ENCODE measurements around the gene METTL13. TPM values are rescaled to one million over a fixed set of nuclear protein-coding genes. Genes with fewer than 3 reads are reported as not detected.

Gene METTL13
- total RNA-seq, 4 donors from 2014 or later = 14.1 to 30.4 (median 15.7) TPM

DNA sequence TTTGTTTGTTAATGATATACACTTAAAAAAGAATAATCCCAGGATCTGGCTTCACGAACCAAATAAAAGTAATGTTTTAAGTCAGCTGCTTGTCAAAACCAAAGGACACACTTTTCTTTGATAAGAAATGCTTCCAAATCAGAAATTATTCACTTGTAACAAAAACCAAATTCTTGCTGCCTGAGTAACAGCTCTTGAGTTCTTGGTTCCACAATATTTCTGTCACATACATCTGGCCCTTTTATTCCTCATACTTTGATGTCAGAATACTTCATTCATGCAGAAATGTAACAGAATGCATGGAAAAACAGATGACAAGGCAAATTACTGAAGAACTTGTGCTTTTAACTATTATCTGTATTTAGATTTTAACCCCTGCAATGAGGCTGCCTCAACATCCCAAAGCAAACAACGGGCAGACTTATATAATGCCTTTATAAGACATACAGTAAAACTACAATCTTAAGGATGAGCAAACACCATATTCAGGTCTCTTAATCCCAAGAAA is 41.0 kb upstream of the METTL13 start:
- H3K27me3 ChIP-seq = no peaks in the 10 kb centered on the region
- peaks cover 0 to 32% of the 10 kb centered on the region in 2 donors for H3K36me3 ChIP-seq
- H3K27ac ChIP-seq = peak overlapping the region in 2 of 4 donors; percentile 96 to 97
- no peaks in the 10 kb centered on the region for H3K9me3 ChIP-seq
- peaks cover 6 to 43% (median 7%) of the 10 kb centered on the region in 3 donors for H3K4me1 ChIP-seq
- TF ChIP-seq, protein P1, sequence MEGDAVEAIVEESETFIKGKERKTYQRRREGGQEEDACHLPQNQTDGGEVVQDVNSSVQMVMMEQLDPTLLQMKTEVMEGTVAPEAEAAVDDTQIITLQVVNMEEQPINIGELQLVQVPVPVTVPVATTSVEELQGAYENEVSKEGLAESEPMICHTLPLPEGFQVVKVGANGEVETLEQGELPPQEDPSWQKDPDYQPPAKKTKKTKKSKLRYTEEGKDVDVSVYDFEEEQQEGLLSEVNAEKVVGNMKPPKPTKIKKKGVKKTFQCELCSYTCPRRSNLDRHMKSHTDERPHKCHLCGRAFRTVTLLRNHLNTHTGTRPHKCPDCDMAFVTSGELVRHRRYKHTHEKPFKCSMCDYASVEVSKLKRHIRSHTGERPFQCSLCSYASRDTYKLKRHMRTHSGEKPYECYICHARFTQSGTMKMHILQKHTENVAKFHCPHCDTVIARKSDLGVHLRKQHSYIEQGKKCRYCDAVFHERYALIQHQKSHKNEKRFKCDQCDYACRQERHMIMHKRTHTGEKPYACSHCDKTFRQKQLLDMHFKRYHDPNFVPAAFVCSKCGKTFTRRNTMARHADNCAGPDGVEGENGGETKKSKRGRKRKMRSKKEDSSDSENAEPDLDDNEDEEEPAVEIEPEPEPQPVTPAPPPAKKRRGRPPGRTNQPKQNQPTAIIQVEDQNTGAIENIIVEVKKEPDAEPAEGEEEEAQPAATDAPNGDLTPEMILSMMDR (IDR thresholded peaks at IDR 0.05) = no peak
- no peak for TF ChIP-seq POLR2AphosphoS5 (IDR thresholded peaks at IDR 0.05)
- no peak for TF ChIP-seq EP300 (IDR thresholded peaks at IDR 0.05)
- WGBS, 2 donors (ENCODE audit: low coverage in 1 of 2) = 55 to 66% methylated on average over 2 of the region's 2 CpGs
- peak overlapping the region; percentile 73 to 82 for H3K4me3 ChIP-seq
- no peak for ATAC-seq

DNA sequence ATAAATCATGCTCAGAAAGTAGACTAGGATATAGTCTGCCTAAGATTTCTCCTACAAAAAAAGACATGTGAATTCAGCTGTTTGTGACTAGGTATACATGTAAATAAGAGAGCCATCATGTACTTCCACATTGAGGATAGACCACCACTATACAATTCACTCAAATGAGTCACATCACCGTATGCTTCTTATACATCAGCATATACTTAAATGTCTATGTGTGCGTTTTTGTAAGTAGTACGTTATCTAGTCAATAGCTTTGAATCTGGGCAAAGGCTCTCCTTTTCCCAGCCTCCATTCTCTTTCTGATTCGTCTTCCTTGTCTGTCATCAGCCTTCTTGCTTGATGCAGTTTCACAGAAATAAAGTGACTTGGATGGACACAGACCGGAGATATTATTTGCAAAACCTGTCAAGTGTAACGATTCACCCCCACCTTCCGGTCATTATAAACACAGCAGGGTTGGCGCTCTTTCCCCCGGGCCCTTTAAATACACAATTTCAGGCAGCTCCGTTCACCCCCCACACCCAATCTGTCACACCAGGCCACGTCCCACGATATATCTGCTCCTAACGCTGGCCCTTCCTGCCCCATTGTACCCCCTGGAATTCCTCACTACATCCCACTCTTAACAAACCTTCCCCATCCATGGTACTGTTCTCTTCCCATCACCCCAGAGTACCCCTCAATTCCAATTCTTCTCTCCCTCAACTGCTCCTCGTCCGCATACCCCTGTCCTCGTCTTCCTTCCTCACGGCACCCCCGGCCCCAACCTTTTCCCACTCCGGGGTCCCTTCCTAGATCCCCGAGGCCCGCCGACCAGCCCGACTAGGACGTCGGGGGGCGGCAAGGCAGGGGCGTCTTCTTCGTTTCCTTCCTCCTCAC is 40.2 kb upstream of the METTL13 start:
- 0 to 2% methylated on average over 18 to 23 of the region's 28 CpGs for WGBS, 2 donors (ENCODE audit: low coverage in 1 of 2)
- H3K36me3 ChIP-seq = peaks cover 0 to 24% of the 10 kb centered on the region in 2 donors
- peak; percentile 26 for ATAC-seq
- no peaks in the 10 kb centered on the region for H3K9me3 ChIP-seq
- no peaks in the 10 kb centered on the region for H3K27me3 ChIP-seq
- peak overlapping the region; percentile 73 to 82 for H3K4me3 ChIP-seq
- H3K27ac ChIP-seq = peak overlapping the region; percentile 92 to 97 (median 96)
- TF ChIP-seq POLR2AphosphoS5 (IDR thresholded peaks at IDR 0.05) (peak; percentile 23), EP300 (IDR thresholded peaks at IDR 0.05) (no peak)
- TF ChIP-seq, protein P1 (IDR thresholded peaks at IDR 0.05) = peak in 2 of 4 experiments; percentile 40 to 43
- H3K4me1 ChIP-seq = peaks cover 6 to 43% (median 7%) of the 10 kb centered on the region in 3 donors

DNA sequence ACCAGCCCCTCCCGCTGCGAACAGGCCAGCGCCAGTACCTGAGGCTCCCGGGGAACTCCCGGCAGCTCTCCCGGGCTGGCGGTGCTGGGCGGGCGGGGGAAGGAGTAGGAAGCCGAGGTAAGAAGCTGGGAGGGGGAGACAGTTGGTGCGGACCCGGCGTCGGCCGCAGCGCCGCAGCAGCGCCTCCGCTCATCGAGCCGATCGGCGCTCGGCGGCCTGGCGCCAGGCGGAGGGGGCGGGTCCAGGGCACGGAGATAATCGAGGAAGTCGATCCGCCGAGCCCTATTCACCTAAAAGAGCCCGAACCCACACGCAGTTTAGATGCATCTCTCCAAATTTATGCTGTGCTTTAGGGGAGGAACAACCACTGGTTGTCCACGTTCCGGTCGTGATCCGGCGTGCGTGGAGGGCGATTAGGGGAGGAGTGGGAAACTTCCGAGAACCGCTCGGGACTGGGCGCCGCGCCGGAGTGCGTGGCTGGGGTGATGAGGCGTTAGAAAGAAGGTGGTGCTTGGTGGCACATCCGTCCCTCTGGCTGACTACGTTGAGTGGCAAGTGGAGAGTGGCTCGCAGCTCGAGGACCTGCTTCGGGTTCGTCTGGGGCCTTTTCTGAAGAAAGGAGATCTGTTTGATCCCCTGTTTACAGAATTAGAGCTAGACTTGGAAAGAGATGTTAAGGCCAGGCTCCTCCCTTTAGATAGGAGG is 39.4 kb upstream of the METTL13 start, which contains the start of gene VAMP4:
TSS of gene VAMP4 (minus strand) at position 194 of the 705 bp plus-strand sequence. CDS start 3,651 bp downstream, outside the sequence.
- H3K4me3 ChIP-seq = peak within 1 kb of the TSS; percentile 73 to 82
- TF ChIP-seq, protein P1 (IDR thresholded peaks at IDR 0.05) = peak in 1 of 4 experiments; percentile 24
- peak; percentile 78 to 85 for TF ChIP-seq POLR2A (IDR thresholded peaks at IDR 0.05)
- no peak for TF ChIP-seq EP300 (IDR thresholded peaks at IDR 0.05)
- peak; percentile 95 for TF ChIP-seq POLR2AphosphoS5 (IDR thresholded peaks at IDR 0.05)
- peak; percentile 88 for ATAC-seq
- peaks cover 6 to 43% (median 7%) of the 10 kb centered on the region in 3 donors for H3K4me1 ChIP-seq
- H3K27ac ChIP-seq = peak within 1 kb of the TSS; percentile 92 to 97 (median 96)
- H3K36me3 ChIP-seq = peaks cover 0 to 16% of the 10 kb centered on the region in 2 donors
- no peaks in the 10 kb centered on the region for H3K9me3 ChIP-seq
- no peaks in the 10 kb centered on the region for H3K27me3 ChIP-seq
- WGBS, 2 donors (ENCODE audit: low coverage in 1 of 2) = 0% methylated on average over 20 to 21 of the region's 57 CpGs

DNA sequence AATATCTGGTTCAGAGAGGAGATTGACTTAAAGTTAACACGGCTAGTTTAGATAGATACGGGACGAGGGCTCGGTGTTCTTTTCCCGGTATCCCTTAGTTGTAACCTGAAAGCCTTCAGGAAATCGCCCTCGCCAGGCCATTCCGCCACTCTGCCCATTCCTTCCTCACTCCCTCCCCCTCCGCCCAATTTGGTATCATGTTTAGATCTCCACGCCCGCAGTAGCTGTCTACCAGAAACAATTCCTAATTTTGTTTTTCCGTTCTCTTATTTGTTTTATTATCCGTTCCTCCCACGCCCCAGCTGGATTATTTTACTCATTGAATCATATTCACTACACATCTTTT is 38.9 kb upstream of the METTL13 start:
- H3K4me3 ChIP-seq = peak overlapping the region; percentile 73 to 82
- WGBS, 2 donors (ENCODE audit: low coverage in 1 of 2) = 0 to 1% methylated on average over 14 of the region's 14 CpGs
- peak overlapping the region; percentile 92 to 97 (median 96) for H3K27ac ChIP-seq
- no peaks in the 10 kb centered on the region for H3K9me3 ChIP-seq
- peaks cover 0 to 11% of the 10 kb centered on the region in 2 donors for H3K36me3 ChIP-seq
- peak; percentile 65 for ATAC-seq
- no peak for TF ChIP-seq POLR2AphosphoS5 (IDR thresholded peaks at IDR 0.05)
- TF ChIP-seq EP300 (IDR thresholded peaks at IDR 0.05) = no peak
- TF ChIP-seq POLR2A (IDR thresholded peaks at IDR 0.05) = no peak
- TF ChIP-seq, protein P1 (IDR thresholded peaks at IDR 0.05) = no peak
- no peaks in the 10 kb centered on the region for H3K27me3 ChIP-seq
- H3K4me1 ChIP-seq = peaks cover 6 to 41% (median 7%) of the 10 kb centered on the region in 3 donors

Measured in gastroesophageal sphincter (tissue), 4 donors.